GM23338 (cell line): Measurements from ENCODE around the gene CDK2.

ENCODE experiments used
- CREB1 ChIP-seq: fragments of 250-450 bp; sonication (Bioruptor Pico); IDR thresholded peaks from 2 replicates; pipeline ENCODE4 v1.5.0; 2020; ENCODE audit warnings: low read depth, mild to moderate bottlenecking, moderate library complexity
- CTCF ChIP-seq, 2 experiments: fragments of 200-600 bp in 1 of 2; sonication (generic) in 1 of 2; conservative IDR thresholded peaks; 2 replicates each; pipeline versions ENCODE4 v1.5.1 to v1.6.1; 2016 to 2017; ENCODE audit warnings: antibody characterized with exemption in 2 of 2, low read depth in 2 of 2, mild to moderate bottlenecking in 2 of 2, moderate library complexity in 1 of 2
- EZH2 ChIP-seq: fragments of 200-600 bp; sonication (generic); IDR thresholded peaks from one replicate; pipeline ENCODE4 v1.8.0; 2017; ENCODE audit warnings: antibody characterized with exemption, mild to moderate bottlenecking, low read depth; ENCODE audit not compliant: unreplicated experiment
- EZH2phosphoT487 ChIP-seq: fragments of 200-600 bp; sonication (generic); IDR thresholded peaks from one replicate; pipeline ENCODE4 v1.8.1; 2018; ENCODE audit warnings: antibody characterized with exemption; ENCODE audit not compliant: unreplicated experiment
- JUNB ChIP-seq: IDR thresholded peaks from one replicate; pipeline ENCODE4 v1.6.1; 2016; ENCODE audit warnings: antibody characterized with exemption; ENCODE audit not compliant: unreplicated experiment
- NANOG ChIP-seq: IDR thresholded peaks from 2 replicates; pipeline ENCODE4 v1.6.1; 2016; ENCODE audit warnings: antibody characterized with exemption, borderline replicate concordance
- POLR2AphosphoS5 ChIP-seq: IDR thresholded peaks from 2 replicates; pipeline ENCODE4 v1.6.1; 2016; ENCODE audit warnings: antibody characterized with exemption, low read depth
- REST ChIP-seq: IDR thresholded peaks from one replicate; pipeline ENCODE4 v1.6.1; 2018; ENCODE audit warnings: antibody characterized with exemption; ENCODE audit not compliant: unreplicated experiment
- STAT1 ChIP-seq: IDR thresholded peaks from one replicate; pipeline ENCODE4 v1.6.1; 2016; ENCODE audit warnings: antibody characterized with exemption; ENCODE audit not compliant: unreplicated experiment
- ZNF114 ChIP-seq: fragments of 250-450 bp; sonication (Bioruptor Pico); IDR thresholded peaks from 2 replicates; pipeline ENCODE4 v1.5.0; 2020; ENCODE audit warnings: mild to moderate bottlenecking, moderate library complexity
- ZNF462 ChIP-seq: fragments of 250-450 bp; sonication (Bioruptor Pico); IDR thresholded peaks from 2 replicates; pipeline ENCODE4 v1.5.0; 2020; ENCODE audit warnings: mild to moderate bottlenecking, moderate library complexity

- TF ChIP-seq CTCF (conservative IDR thresholded peaks at IDR 0.05; ENCODE audit: low read depth in 2 of 2) (no peak), NANOG (no peak), ZNF114 (CRISPR knock-in tag) (no peak), POLR2AphosphoS5 (no peak), EZH2 (no peak), STAT1 (no peak), REST (no peak), JUNB (no peak), CREB1 (CRISPR knock-in tag) (no peak), EZH2phosphoT487 (no peak), ZNF462 (CRISPR knock-in tag) (no peak)
Measured at GRCh38 chr12:55982319-55982936, 15.8 kb downstream of the CDK2 start.
